ENCODE results near the gene RPTOR.

RPTOR gene

DNA sequence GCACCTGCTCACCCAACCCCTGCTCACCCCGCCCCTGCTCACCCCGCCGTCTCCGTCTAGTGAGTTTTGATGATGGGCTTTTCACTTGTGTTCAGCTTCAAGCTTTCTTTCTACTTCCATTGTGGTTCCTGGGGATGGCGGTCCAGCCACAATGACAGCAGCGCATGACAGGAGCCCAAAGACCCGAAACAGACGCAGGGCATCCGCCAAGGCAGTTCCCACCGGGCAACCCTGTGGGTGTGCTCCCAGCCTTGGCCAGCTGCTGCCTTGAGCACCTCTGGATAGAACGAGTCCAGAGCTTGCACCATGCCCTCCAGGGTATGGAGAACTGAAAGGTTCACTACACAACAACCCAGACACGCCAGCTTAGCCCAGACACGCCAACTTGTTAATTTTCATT lies 354.1 kb downstream of the RPTOR start:
- no peak overlapping the region for H3K4me3 ChIP-seq (ENCODE audit: low read depth, low read length)
- TF ChIP-seq, protein P1, sequence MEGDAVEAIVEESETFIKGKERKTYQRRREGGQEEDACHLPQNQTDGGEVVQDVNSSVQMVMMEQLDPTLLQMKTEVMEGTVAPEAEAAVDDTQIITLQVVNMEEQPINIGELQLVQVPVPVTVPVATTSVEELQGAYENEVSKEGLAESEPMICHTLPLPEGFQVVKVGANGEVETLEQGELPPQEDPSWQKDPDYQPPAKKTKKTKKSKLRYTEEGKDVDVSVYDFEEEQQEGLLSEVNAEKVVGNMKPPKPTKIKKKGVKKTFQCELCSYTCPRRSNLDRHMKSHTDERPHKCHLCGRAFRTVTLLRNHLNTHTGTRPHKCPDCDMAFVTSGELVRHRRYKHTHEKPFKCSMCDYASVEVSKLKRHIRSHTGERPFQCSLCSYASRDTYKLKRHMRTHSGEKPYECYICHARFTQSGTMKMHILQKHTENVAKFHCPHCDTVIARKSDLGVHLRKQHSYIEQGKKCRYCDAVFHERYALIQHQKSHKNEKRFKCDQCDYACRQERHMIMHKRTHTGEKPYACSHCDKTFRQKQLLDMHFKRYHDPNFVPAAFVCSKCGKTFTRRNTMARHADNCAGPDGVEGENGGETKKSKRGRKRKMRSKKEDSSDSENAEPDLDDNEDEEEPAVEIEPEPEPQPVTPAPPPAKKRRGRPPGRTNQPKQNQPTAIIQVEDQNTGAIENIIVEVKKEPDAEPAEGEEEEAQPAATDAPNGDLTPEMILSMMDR (IDR thresholded peaks at IDR 0.05; ENCODE audit: low read depth, low read length, missing control alignments) = no peak
- no peak for DNase-seq (ENCODE audit: low read depth)

DNA sequence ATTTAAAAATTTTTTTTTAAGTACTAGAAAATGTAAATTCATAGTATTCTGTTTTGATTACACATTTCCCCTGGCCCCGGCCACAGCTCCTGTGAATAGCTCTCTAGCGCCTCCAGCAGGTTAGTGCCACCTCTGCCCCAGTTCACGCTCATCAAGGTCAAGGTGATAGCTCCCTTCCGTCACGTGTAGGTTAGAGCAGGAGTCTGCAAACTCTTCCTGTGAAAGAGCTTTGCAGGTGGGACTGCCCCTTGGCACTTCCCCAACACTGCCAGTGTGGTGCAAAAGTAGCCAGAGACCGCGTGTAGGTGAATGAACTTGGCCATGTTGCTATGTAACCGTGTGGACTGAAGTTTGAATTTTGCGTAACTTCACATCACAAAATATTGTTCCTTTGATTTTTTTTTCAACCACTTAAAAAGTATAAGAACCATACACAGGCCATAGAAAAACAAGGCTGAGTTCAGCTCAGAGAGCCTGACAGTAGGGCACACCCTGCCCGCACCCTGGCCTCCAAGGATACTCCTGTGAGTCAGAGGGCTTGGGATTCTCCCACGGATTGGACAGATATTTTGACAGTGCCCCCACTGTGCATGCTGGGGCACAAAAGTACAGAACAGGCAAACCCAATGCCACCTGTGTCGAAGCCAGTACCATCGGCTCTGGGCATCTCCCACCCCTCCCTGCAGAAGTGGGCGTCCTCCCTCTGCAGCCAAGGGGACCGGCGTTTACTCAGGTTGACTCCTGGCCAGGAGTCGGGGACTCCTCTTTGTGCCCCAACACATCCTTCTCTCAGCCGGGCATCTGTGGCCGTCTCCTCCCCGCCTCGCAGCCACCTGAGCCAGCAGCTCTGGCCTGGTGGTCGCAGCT lies 355.0 kb downstream of the RPTOR start:
- no peak overlapping the region for H3K4me3 ChIP-seq (ENCODE audit: low read depth, low read length)
- TF ChIP-seq, protein P1 (IDR thresholded peaks at IDR 0.05; ENCODE audit: low read depth, low read length, missing control alignments) = peak; percentile 60
- DNase-seq (ENCODE audit: low read depth) = no peak

DNA sequence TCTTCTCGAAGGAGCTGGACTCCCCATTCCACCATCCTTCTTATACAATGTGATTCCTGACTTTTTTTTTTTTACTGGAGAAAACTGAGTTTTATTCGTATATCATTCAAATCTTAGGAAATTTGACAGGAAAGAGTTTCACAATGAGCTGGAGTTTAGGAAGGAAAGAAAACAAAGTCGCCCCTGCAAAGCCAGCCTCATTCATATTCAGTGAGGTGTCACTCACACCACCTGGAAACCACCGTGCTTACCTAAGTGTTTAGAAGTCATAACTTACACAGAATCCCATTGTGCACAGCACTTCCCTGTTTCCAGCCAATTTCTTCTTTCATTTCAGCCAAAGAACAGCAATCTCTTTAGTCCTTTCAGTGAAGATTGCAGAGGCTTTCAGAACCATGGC lies 356.7 kb downstream of the RPTOR start:
- TF ChIP-seq, protein P1 (IDR thresholded peaks at IDR 0.05; ENCODE audit: low read depth, low read length, missing control alignments) = no peak
- no peak for DNase-seq (ENCODE audit: low read depth)
- H3K4me3 ChIP-seq (ENCODE audit: low read depth, low read length) = no peak overlapping the region

DNA sequence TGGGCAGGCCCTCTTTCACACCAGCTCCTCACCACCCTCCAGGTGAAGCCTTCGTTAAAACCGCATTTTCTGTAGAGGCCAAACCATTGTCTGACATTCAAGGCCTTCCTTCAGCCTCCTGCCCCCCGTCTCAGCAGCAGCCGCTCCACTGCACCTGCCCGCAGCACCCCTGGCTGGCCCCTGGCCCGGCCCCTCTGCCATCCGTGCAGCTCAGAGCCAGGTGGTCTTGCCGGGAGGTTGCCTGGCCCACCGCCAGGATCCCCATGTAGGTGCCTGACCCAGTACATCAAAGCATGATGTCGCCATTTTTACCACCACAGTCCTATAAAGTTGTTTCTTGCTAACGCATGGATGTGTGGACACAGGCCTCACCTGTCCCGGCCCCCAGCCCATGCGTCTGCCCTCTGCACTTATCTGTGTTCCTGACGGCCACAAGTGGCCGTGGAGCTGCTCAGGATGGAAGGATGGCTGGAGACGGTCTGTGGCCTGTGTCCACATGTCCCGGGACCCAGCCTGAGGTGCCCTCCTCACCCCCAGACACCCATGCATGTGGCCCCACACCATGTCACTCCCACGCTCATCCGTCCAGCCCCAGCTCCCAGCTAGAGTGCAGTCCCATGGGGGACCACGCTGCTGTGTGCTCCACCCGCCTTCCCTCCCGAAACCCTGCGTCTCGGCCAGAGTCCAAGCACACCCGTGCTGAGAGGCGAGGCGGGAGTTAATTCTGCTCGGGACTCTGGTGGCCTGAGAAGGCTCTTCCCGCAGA lies 357.7 kb downstream of the RPTOR start:
- H3K4me3 ChIP-seq (ENCODE audit: low read depth, low read length) = no peak overlapping the region

DNA sequence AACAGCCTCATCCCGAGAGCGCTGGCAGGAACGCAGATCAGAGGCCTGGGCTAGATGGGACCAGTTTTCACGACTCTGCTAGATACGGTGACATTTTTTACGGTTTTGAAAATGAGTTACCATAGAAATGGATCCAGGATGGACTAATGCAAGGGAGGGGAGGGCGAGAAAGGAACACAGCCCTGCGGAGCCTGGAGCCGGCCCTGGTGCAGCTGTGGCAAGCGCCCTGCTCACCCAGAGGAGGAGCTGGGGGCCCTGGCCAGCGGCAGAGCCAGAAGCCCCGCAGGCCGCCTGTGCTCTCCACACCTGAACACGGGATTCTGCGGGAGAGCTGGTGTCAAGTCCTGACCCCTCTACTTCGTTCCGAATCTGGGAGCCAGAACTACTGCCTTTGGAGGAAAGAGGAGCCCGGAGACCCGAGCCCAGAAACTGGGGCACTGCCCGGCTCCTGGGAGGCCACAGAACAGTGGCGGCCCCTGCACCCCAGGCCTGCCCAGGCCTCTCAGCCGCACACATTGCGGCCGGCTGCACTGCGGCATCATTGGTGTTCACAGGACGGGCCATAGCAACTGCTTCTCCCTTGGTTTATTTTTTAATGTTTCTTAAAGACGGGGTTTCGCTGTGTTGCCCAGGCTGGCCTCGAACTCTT lies 358.4 kb downstream of the RPTOR start:
- TF ChIP-seq, protein P1 (IDR thresholded peaks at IDR 0.05; ENCODE audit: low read depth, low read length, missing control alignments) = no peak
- DNase-seq (ENCODE audit: low read depth) = no peak
- no peak overlapping the region for H3K4me3 ChIP-seq (ENCODE audit: low read depth, low read length)

More for the DNA sequence above, 357.7 kb downstream of the RPTOR start:
- TF ChIP-seq, protein P1 (IDR thresholded peaks at IDR 0.05; ENCODE audit: low read depth, low read length, missing control alignments) = no peak
- DNase-seq (ENCODE audit: low read depth) = no peak

DNA sequence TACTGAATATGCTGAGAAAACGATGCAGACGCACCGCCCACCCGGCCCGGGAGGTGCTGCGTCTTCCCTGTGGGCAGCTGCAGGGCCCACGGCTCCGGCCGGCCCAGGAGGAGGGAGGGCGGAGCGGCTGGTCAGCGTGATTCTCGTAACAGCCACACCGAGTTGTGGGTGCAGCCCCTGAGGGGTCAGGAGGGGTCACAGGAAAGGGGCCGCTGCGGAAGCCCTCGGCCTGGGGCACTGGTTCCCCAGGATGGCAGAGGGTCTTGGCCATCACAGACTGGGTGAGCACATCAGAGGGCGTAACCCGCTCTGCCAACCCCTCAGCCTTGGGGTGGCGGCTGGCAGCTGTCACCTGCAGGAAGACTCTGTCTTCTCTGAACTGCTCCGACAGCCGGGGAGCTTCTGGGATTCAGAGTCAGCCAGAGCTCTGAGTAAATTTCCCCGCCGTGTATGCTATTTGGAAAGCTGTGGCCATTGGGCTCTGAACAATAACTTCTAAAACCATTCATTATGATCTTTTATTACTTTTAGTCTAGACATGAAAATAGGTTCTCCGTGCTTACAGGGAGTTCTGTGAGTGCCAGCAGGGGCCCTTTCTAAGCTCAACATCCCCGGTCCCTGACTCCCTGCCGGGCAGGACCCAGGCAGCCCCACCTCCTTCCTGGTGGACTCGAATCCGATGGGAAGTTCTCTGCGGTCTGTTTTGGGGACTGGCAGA lies 359.6 kb downstream of the RPTOR start:
- no peak for DNase-seq (ENCODE audit: low read depth)
- TF ChIP-seq, protein P1 (IDR thresholded peaks at IDR 0.05; ENCODE audit: low read depth, low read length, missing control alignments) = no peak
- no peak overlapping the region for H3K4me3 ChIP-seq (ENCODE audit: low read depth, low read length)

Data from GM12864 (cell line).